CD4-positive, alpha-beta T cell (primary cell): ENCODE results near the gene TPRN. TPM values are rescaled to one million over a fixed set of nuclear protein-coding genes. Genes with fewer than 3 reads are reported as not detected.

Experiments
- ATAC-seq: fragments of 200-7000 bp; cut with Tn5 transposase; one replicate; pipeline ENCODE4 v1.10.0; 2022; ENCODE audit warnings: mild to moderate bottlenecking; ENCODE audit not compliant: poor library complexity
- CTCF ChIA-PET: fragments of 350-600 bp; sonication (Branson Sonifier 250); formaldehyde crosslinking; loops from one replicate; lab custom pipeline; 2021; ENCODE audit warnings: antibody characterized with exemption, inconsistent platforms; lab: Charles Lee
- POLR2A ChIA-PET: fragments of 350-600 bp; sonication (Branson Sonifier 250); formaldehyde crosslinking; loops from one replicate; lab custom pipeline; 2021; ENCODE audit warnings: antibody characterized with exemption, inconsistent platforms; lab: Charles Lee
- DNase-seq, 14 experiments: peaks; one replicate each; pipeline ENCODE4 v3.0.0-alpha.2; 2013 to 2020; ENCODE audit warnings: mixed read lengths in 2 of 14
- H3K27ac ChIP-seq, 2 donors: one replicate each; pipeline versions ENCODE4 v1.5.1 to v1.7.0; 2013; ENCODE audit warnings: low read length in 2 of 2, low read depth in 1 of 2, mild to moderate bottlenecking in 1 of 2
- H3K27me3 ChIP-seq, 2 experiments: 1 replicate in 1 of 2; 2 replicates in 1 of 2; pipeline versions ENCODE4 v1.6.1 to v1.7.0; 2013; ENCODE audit warnings: low read length in 2 of 2, control low read depth in 1 of 2, mild to moderate bottlenecking in 1 of 2, moderate library complexity in 1 of 2; ENCODE audit not compliant: insufficient read depth in 2 of 2, control insufficient read depth in 1 of 2
- H3K36me3 ChIP-seq: one replicate; pipeline ENCODE4 v1.6.1; 2013; ENCODE audit warnings: low read length, control low read depth; ENCODE audit not compliant: insufficient read depth
- H3K4me1 ChIP-seq: one replicate; pipeline ENCODE4 v1.6.1; 2013; ENCODE audit warnings: low read length, control low read depth; ENCODE audit not compliant: insufficient read depth
- H3K4me3 ChIP-seq: one replicate; pipeline ENCODE4 v1.5.1; 2013; ENCODE audit warnings: mild to moderate bottlenecking, low read length, moderate library complexity
- H3K9me3 ChIP-seq, 2 experiments: 1 replicate in 1 of 2; 2 replicates in 1 of 2; pipeline versions ENCODE4 v1.6.1 to v1.7.0; 2013; ENCODE audit warnings: low read length in 2 of 2, mild to moderate bottlenecking in 2 of 2, control low read depth in 1 of 2, moderate library complexity in 1 of 2; ENCODE audit not compliant: control insufficient read depth in 1 of 2, insufficient read depth in 1 of 2
- H3K27ac Mint-ChIP-seq: one replicate; pipeline ENCODE4 v1.8.0; 2020; ENCODE audit warnings: mixed read lengths
- H3K27me3 Mint-ChIP-seq: one replicate; pipeline ENCODE4 v1.8.0; 2021; ENCODE audit warnings: mixed read lengths
- H3K36me3 Mint-ChIP-seq: one replicate; pipeline ENCODE4 v1.8.0; 2021; ENCODE audit warnings: low read depth, mixed read lengths
- H3K4me1 Mint-ChIP-seq: one replicate; pipeline ENCODE4 v1.8.0; 2021; ENCODE audit warnings: low read depth, mixed read lengths
- H3K4me3 Mint-ChIP-seq: one replicate; pipeline ENCODE4 v1.8.0; 2020; ENCODE audit warnings: mild to moderate bottlenecking, mixed read lengths
- H3K9me3 Mint-ChIP-seq: one replicate; pipeline ENCODE4 v1.8.0; 2020; ENCODE audit warnings: mixed read lengths
- CTCF ChIP-seq: fragments of 200-600 bp; IDR thresholded peaks from one replicate; pipeline ENCODE4 v1.8.0; 2022; ENCODE audit warnings: antibody characterized with exemption, mild to moderate bottlenecking
- intact Hi-C, 2 experiments: fragments of 100-400 bp; cut with DNase I in 1 of 2; cut with micrococcal nuclease in 1 of 2; formaldehyde crosslinking; loops; one replicate each; pipeline versions ENCODE4 v1.15.1 to v1.9.0; 2023 to 2025; cut with DNase I, micrococcal nuclease
- total RNA-seq, 174 experiments: library from RNA in 2 of 174; stranded (reverse) in 2 of 174; gene quantifications; one replicate each; pipeline ENCODE4 v1.2.3 and lab custom pipeline; 2021 to 2026

Gene TPRN
- total RNA-seq, 2 experiments from 2014 or later: 6.1 to 8.6 TPM

DNA sequence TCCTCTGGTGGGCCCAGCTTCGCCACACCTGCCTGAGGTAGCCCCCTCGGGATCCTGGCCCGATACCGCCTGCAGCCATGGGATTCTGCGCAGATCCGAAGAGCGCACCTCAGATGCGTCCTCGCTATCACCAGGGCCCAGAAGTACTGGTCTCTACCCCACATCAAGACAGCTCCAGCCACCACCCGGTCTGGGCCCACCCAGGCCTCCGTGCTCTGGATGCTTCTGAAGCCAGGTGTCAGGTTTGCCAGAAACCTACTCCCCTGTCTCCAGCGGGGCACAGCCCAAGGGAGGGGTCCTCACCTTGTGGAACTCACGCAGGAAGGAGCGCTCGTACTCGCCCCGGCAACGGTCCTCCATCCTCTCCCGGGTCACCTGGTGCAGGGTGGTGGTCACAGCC is 14.6 kb downstream of the TPRN start:
- Mint-ChIP-seq H3K4me3 (peak overlapping the region; percentile 93), H3K9me3 (no peaks in the 10 kb centered on the region), H3K36me3 (peaks cover 72% of the 10 kb centered on the region), H3K27me3 (no peaks in the 10 kb centered on the region), H3K4me1 (peaks cover 29% of the 10 kb centered on the region), H3K27ac (no peak overlapping the region)
- ATAC-seq (no peak), DNase-seq (no peak)
- CTCF ChIA-PET: no interaction called here
- intact Hi-C loops: loop anchor here in 1 of 2 experiments (5.0 kb wide), 1 partner anchor 51 kb away; no protein-coding TSS in a partner anchor
- H3K4me3 ChIP-seq: no peak overlapping the region
- POLR2A ChIA-PET: no interaction called here
- no peaks in the 10 kb centered on the region for H3K27me3 ChIP-seq
- peaks cover 66% of the 10 kb centered on the region for H3K36me3 ChIP-seq
- no peaks in the 10 kb centered on the region for H3K9me3 ChIP-seq
- H3K27ac ChIP-seq: no peak overlapping the region
- TF ChIP-seq CTCF: no peak
- H3K4me1 ChIP-seq: peaks cover 50% of the 10 kb centered on the region

DNA sequence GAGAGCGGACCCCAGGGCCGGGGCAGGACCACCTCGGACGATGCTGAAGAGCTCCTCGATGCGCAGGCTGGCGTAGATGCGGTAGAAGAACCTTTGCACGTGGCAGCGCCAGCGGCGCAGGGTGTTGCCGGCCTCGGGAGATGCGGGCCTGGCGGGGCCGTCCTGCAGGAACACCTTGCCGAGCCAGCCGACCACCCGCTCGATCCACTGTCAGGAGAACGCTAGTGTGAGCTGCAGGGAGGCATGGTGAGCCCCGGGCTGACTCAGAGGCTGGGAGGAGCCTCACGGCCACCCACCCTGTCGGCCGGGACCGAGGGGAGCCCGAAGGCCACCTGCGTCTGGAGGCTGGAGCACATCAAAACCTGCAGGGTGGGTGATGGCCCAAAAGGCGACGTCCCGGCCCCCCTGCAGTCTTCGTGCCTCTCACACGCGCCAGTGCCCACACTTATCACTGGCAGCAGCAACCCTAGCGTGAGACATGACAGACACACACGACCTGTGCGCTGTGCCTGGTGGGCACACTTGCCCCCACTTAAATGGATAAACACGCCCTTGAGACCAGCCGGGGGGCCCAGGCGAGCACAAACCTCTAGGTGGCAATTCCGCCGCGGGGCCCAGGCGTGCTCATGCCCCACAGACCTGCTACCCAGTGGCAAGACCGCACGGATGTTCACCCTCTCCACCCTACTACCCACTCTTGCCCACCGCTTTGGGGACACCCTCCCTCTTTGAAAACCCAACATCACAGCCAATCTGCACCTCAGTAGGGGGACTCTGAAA is 15.5 kb downstream of the TPRN start:
- H3K9me3 Mint-ChIP-seq: no peaks in the 10 kb centered on the region
- no peak overlapping the region for H3K4me3 Mint-ChIP-seq
- peaks cover 29% of the 10 kb centered on the region for H3K4me1 Mint-ChIP-seq
- CTCF ChIA-PET: no interaction called here
- POLR2A ChIA-PET: no interaction called here
- TF ChIP-seq CTCF: no peak
- H3K4me3 ChIP-seq: no peak overlapping the region
- H3K27me3 Mint-ChIP-seq: no peaks in the 10 kb centered on the region
- no peak for ATAC-seq
- H3K4me1 ChIP-seq: peaks cover 44% of the 10 kb centered on the region
- H3K36me3 Mint-ChIP-seq: peaks cover 70% of the 10 kb centered on the region
- peaks cover 66% of the 10 kb centered on the region for H3K36me3 ChIP-seq
- no peak for DNase-seq
- no peak overlapping the region for H3K27ac ChIP-seq
- intact Hi-C loops: loop anchor here in 1 of 2 experiments (5.0 kb wide), 1 partner anchor 52 kb away; no protein-coding TSS in a partner anchor
- no peaks in the 10 kb centered on the region for H3K27me3 ChIP-seq
- H3K27ac Mint-ChIP-seq: no peak overlapping the region
- H3K9me3 ChIP-seq: no peaks in the 10 kb centered on the region

DNA sequence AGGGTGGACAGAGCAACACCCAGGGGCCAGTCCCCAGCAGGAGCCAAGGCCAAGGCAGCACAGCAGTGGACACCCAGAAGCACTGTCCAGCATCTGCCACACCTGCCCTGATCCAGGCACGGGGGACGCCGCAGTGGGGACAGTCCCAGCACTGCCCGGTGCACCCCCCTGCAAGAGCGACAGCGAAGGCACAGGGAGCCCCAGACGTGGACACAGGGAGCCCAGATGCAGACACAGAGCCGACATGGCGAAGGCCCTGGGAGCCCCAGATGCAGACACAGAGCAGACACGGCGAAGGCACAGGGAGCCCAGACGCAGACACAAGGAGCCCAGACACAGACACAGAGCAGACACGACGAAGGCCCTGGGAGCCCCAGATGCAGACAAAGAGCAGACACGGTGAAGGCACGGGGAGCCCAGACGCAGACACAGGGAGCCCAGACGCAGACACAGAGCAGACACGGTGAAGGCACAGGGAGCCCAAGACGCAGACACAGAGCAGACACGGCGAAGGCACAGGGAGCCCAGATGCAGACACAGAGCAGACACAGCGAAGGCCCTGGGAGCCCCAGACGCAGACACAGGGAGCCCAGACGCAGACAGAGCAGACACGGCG is 16.5 kb downstream of the TPRN start:
- CTCF ChIA-PET: no interaction called here
- no peak for DNase-seq

More for the DNA sequence above, 16.5 kb downstream of the TPRN start:
- Histone ChIP-seq H3K27me3 (no peaks in the 10 kb centered on the region), H3K4me3 (no peak overlapping the region), H3K9me3 (no peaks in the 10 kb centered on the region), H3K27ac (no peak overlapping the region), H3K4me1 (peaks cover 35% of the 10 kb centered on the region), H3K36me3 (peaks cover 71% of the 10 kb centered on the region)
- no peak for ATAC-seq
- H3K4me1 Mint-ChIP-seq: peaks cover 22% of the 10 kb centered on the region
- peak overlapping the region; percentile 39 for H3K27ac Mint-ChIP-seq
- TF ChIP-seq CTCF: no peak
- H3K27me3 Mint-ChIP-seq: no peaks in the 10 kb centered on the region
- no peaks in the 10 kb centered on the region for H3K9me3 Mint-ChIP-seq
- H3K4me3 Mint-ChIP-seq: peak overlapping the region; percentile 56
- intact Hi-C loops: no loop called here
- POLR2A ChIA-PET: no interaction called here
- H3K36me3 Mint-ChIP-seq: peaks cover 68% of the 10 kb centered on the region
